Measurements from ENCODE around the gene SOX6.
"Not testable (repeated sequence)": the region's sequence is repeated elsewhere in the genome, so short reads cannot be mapped to it uniquely, and the experiment has no call there.

Gene SOX6

GRCh38 chr11:16080688-16081381, 275.5 kb downstream of the SOX6 start:
- Histone ChIP-seq H3K36me3 (ENCODE audit: insufficient read depth, low read length) (no peaks in the 10 kb centered on the region), H3K9ac (ENCODE audit: low read depth, low read length) (no peak overlapping the region), H3K4me1 (ENCODE audit: insufficient read depth, low read length) (no peaks in the 10 kb centered on the region), H3K9me3 (ENCODE audit: control insufficient read depth, insufficient read depth, low read length) (no peaks in the 10 kb centered on the region)

DNA sequence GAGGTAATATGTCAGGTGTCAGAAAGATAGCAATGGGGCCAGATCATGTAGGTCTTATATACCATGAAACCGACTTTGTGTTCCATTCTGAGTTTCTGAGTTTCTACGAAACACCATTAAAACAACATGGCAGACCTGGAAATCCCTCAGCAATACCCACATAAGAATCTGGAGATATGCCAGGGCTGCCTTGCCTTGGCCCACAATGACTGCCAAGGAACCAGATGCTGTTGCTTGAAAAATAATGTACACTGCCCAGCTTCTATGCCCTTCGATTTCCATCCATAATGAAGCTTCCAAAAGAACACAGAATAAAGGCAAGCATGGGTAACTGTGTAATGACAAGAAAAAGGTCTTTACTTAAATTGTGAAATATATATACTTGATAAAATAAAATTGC, 277.4 kb downstream of the SOX6 start:
- H3K9ac ChIP-seq (ENCODE audit: low read depth, low read length), result no peak overlapping the region
- no peaks in the 10 kb centered on the region for H3K4me1 ChIP-seq (ENCODE audit: insufficient read depth, low read length)
- H3K9me3 ChIP-seq (ENCODE audit: control insufficient read depth, insufficient read depth, low read length), result no peaks in the 10 kb centered on the region
- no peaks in the 10 kb centered on the region for H3K36me3 ChIP-seq (ENCODE audit: insufficient read depth, low read length)

- Histone ChIP-seq H3K36me3 (ENCODE audit: insufficient read depth, low read length) (no peaks in the 10 kb centered on the region), H3K9ac (ENCODE audit: low read depth, low read length) (no peak overlapping the region), H3K9me3 (ENCODE audit: control insufficient read depth, insufficient read depth, low read length) (no peaks in the 10 kb centered on the region), H3K4me1 (ENCODE audit: insufficient read depth, low read length) (no peaks in the 10 kb centered on the region)
Measured at GRCh38 chr11:16070573-16070972, 285.8 kb downstream of the SOX6 start.

- not testable (repeated sequence) for H3K9me3 ChIP-seq (ENCODE audit: control insufficient read depth, insufficient read depth, low read length); H3K9ac ChIP-seq (ENCODE audit: low read depth, low read length); H3K36me3 ChIP-seq (ENCODE audit: insufficient read depth, low read length); H3K4me1 ChIP-seq (ENCODE audit: insufficient read depth, low read length)
Measured at GRCh38 chr11:16067268-16067667, 289.1 kb downstream of the SOX6 start.

DNA sequence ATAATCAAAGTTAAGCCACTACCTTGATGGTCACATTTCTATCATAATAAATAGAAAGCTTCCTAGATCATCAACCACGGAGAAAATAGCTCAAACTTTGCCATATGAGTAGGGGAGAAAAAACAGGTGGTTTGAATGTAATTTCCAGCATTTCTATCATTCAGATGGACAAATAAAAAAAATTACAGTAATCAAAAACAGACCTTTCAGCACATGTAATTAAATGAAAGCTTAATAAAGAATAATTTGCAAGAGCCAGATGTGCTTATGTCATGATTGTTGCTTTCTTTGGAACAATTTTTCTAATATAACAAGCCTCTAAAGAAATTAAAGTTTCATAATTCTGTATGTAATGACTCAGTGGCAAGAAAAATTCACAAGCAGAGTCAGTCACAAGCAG, 297.0 kb downstream of the SOX6 start:
- Histone ChIP-seq H3K36me3 (ENCODE audit: insufficient read depth, low read length) (no peaks in the 10 kb centered on the region), H3K9ac (ENCODE audit: low read depth, low read length) (no peak overlapping the region), H3K9me3 (ENCODE audit: control insufficient read depth, insufficient read depth, low read length) (peaks cover 2% of the 10 kb centered on the region; the same call in 1 of the 2 replicates), H3K4me1 (ENCODE audit: insufficient read depth, low read length) (no peaks in the 10 kb centered on the region)

DNA sequence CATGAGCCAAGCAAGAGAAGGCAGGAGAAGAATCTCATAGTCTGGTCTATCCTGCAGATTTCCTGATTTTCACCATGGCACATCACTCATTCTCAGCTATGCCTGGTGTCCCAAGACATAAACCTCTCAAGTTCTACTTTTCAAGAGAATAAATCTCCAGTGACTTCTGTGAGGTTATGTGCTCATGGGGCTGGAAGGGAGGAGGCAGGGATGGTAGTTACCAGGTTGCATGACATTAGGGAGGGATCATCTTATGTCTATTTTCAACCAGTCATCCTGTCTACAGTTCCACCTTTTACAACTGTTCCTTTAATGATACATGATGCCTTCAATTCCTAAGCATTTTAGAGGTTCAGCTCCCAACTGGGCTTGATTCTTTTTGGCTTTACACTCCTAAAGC, 297.7 kb downstream of the SOX6 start:
- Histone ChIP-seq H3K9me3 (ENCODE audit: control insufficient read depth, insufficient read depth, low read length) (peaks cover 2% of the 10 kb centered on the region; the same call in 1 of the 2 replicates), H3K4me1 (ENCODE audit: insufficient read depth, low read length) (no peaks in the 10 kb centered on the region), H3K36me3 (ENCODE audit: insufficient read depth, low read length) (no peaks in the 10 kb centered on the region)

DNA sequence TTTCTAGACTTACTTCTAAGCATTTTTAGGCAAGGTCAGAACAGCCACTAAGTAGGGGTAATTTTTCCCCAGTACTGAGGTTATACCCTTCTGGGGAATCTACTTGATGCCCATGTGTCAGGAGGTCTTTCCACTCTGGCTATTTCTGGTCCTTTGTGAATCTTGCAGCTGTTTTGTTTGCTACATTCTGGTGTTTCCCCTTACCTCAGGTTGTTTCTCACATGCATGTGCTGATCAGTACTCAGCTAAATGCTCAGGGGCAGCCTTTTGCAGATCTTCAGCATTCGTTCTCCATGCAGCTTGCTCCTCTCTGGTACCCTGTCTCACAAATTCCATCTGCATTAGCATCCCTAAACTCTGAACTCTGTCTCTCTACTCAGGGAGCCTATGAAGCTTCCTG, 303.6 kb downstream of the SOX6 start:
- Histone ChIP-seq H3K9ac (ENCODE audit: low read depth, low read length) (no peak overlapping the region), H3K4me1 (ENCODE audit: insufficient read depth, low read length) (peaks cover 4% of the 10 kb centered on the region; the same call in 1 of the 2 replicates), H3K36me3 (ENCODE audit: insufficient read depth, low read length) (no peaks in the 10 kb centered on the region), H3K9me3 (ENCODE audit: control insufficient read depth, insufficient read depth, low read length) (no peaks in the 10 kb centered on the region)

More for the DNA sequence above, 297.7 kb downstream of the SOX6 start:
- H3K9ac ChIP-seq (ENCODE audit: low read depth, low read length), result no peak overlapping the region

DNA sequence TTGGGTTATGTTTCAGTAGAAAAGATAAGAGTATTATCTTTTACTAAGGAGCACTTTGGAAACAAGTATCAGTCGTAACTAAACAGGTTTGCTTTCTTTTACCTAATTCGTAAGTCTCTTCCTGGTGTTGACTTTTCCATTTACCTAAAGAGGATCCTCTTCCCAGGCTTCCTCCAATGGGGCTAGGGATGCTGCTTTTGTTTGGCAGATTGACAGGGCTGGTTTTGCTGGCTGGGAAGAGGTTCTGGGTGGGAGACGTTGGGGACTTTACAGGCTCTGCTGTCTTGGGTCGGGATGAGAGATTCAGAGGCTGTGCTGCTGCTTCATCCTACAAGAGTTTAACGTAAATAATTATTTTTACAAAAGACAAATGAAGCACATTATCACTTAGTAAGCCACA, 306.7 kb downstream of the SOX6 start:
- H3K4me1 ChIP-seq (ENCODE audit: insufficient read depth, low read length), result peaks cover 14% of the 10 kb centered on the region; the same call in 1 of the 2 replicates

DNA sequence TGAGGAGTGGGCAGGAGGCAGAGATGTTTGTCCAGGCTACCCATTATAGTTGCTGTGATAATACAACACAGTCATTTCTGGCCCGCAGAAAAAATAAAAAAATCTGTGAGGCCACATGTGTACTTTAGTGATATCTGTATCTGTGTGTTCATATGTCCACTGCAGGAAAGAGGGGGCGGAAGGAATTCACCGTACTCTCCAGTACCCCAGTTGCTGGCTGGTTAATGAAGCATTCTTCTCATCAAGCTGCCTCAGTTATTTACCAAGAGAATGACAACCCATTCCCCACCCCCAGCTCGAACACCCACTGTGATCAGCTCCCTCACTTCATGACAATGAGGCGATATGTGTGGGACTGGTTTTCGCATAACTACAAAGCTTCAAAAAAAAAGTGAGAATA, 309.3 kb downstream of the SOX6 start:
- Histone ChIP-seq H3K9ac (ENCODE audit: low read depth, low read length) (no peak overlapping the region), H3K36me3 (ENCODE audit: insufficient read depth, low read length) (no peaks in the 10 kb centered on the region), H3K4me1 (ENCODE audit: insufficient read depth, low read length) (peaks cover 14% of the 10 kb centered on the region; the same call in 1 of the 2 replicates), H3K9me3 (ENCODE audit: control insufficient read depth, insufficient read depth, low read length) (no peaks in the 10 kb centered on the region)

More for the DNA sequence above, 306.7 kb downstream of the SOX6 start:
- no peaks in the 10 kb centered on the region for H3K36me3 ChIP-seq (ENCODE audit: insufficient read depth, low read length)
- no peaks in the 10 kb centered on the region for H3K9me3 ChIP-seq (ENCODE audit: control insufficient read depth, insufficient read depth, low read length)
- no peak overlapping the region for H3K9ac ChIP-seq (ENCODE audit: low read depth, low read length)

DNA sequence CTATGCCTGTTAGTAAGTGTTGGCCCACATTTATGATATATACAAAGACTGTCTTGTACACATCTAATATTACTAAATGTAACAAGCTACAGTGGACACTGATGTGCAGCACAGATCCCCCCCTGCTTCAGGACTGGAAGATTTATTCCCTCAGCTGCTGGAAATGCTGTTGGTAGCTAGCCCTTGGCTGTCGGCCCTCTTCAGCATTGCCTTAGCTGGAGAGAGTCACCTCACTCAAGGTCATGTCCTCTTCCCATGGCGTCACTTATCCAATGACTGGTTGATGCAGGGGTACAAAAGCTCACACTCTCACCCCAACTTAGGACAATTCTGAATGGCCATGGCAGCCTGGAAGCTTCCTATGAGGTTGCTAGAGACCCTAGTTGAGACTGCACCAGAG, 312.7 kb downstream of the SOX6 start:
- Histone ChIP-seq H3K4me1 (ENCODE audit: insufficient read depth, low read length) (peaks cover 10% of the 10 kb centered on the region; the same call in 1 of the 2 replicates), H3K9ac (ENCODE audit: low read depth, low read length) (no peak overlapping the region), H3K9me3 (ENCODE audit: control insufficient read depth, insufficient read depth, low read length) (no peaks in the 10 kb centered on the region), H3K36me3 (ENCODE audit: insufficient read depth, low read length) (no peaks in the 10 kb centered on the region)

- H3K9ac ChIP-seq (ENCODE audit: low read depth, low read length), result no peak overlapping the region
- H3K36me3 ChIP-seq (ENCODE audit: insufficient read depth, low read length), result no peaks in the 10 kb centered on the region
- no peaks in the 10 kb centered on the region for H3K4me1 ChIP-seq (ENCODE audit: insufficient read depth, low read length)
- no peaks in the 10 kb centered on the region for H3K9me3 ChIP-seq (ENCODE audit: control insufficient read depth, insufficient read depth, low read length)
Measured at GRCh38 chr11:16041207-16041606, 315.1 kb downstream of the SOX6 start.

- H3K9ac ChIP-seq (ENCODE audit: low read depth, low read length), result no peak overlapping the region
- no peaks in the 10 kb centered on the region for H3K9me3 ChIP-seq (ENCODE audit: control insufficient read depth, insufficient read depth, low read length)
- H3K4me1 ChIP-seq (ENCODE audit: insufficient read depth, low read length), result no peaks in the 10 kb centered on the region
Measured at GRCh38 chr11:16040151-16040550, 316.2 kb downstream of the SOX6 start.

GRCh38 chr11:16037179-16037578, 319.2 kb downstream of the SOX6 start:
- Histone ChIP-seq H3K9ac (ENCODE audit: low read depth, low read length) (no peak overlapping the region), H3K36me3 (ENCODE audit: insufficient read depth, low read length) (no peaks in the 10 kb centered on the region), H3K4me1 (ENCODE audit: insufficient read depth, low read length) (no peaks in the 10 kb centered on the region), H3K9me3 (ENCODE audit: control insufficient read depth, insufficient read depth, low read length) (no peaks in the 10 kb centered on the region)

More at GRCh38 chr11:16040151-16040550, 316.2 kb downstream of the SOX6 start:
- no peaks in the 10 kb centered on the region for H3K36me3 ChIP-seq (ENCODE audit: insufficient read depth, low read length)

DNA sequence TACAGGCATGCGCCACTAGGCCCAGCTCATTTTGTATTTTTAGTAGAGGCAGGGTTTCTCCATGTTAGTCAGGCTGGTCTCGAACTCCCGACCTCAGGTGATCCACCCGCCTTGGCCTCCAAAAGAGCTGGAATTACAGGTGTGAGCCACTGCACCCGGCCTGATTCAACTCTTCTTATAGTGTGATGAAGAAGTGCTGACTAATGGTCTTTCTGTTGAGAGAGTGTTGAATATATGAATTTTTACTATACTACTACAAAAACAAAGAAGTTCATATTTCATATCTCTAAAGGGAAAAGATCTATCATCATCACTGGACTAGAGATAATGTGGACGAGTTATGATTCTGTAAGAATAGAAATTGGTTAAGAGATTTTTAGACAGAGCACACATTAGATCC, 320.1 kb downstream of the SOX6 start:
- H3K9me3 ChIP-seq (ENCODE audit: control insufficient read depth, insufficient read depth, low read length), result no peaks in the 10 kb centered on the region
- H3K4me1 ChIP-seq (ENCODE audit: insufficient read depth, low read length), result no peaks in the 10 kb centered on the region
- H3K36me3 ChIP-seq (ENCODE audit: insufficient read depth, low read length), result no peaks in the 10 kb centered on the region
- no peak overlapping the region for H3K9ac ChIP-seq (ENCODE audit: low read depth, low read length)

GRCh38 chr11:16034074-16034473, 322.3 kb downstream of the SOX6 start:
- no peaks in the 10 kb centered on the region for H3K9me3 ChIP-seq (ENCODE audit: control insufficient read depth, insufficient read depth, low read length)

More at GRCh38 chr11:16034074-16034473, 322.3 kb downstream of the SOX6 start:
- Histone ChIP-seq H3K4me1 (ENCODE audit: insufficient read depth, low read length) (no peaks in the 10 kb centered on the region), H3K36me3 (ENCODE audit: insufficient read depth, low read length) (no peaks in the 10 kb centered on the region), H3K9ac (ENCODE audit: low read depth, low read length) (no peak overlapping the region)

Measured in ES-I3 (cell line).